A549 (cell line): ENCODE measurements around the gene POU3F3.

Source experiments
- CEBPB ChIP-seq, 2 experiments: fragments of >200 bp in 1 of 2; sonication (Bioruptor Twin) in 1 of 2; formaldehyde crosslinking in 1 of 2; IDR thresholded peaks; 2 replicates each; pipeline ENCODE4 v1.6.1; 2012 to 2016
- KDM1A ChIP-seq: fragments of 200-600 bp; sonication (generic); IDR thresholded peaks from 2 replicates; pipeline ENCODE4 v1.6.1; 2016; ENCODE audit warnings: low read depth, mild to moderate bottlenecking
- MAZ ChIP-seq: fragments of 150-350 bp; IDR thresholded peaks from 2 replicates; pipeline ENCODE4 v1.6.1; 2014; ENCODE audit warnings: antibody characterized with exemption, low read depth, low read length, borderline replicate concordance
- TF ChIP-seq, protein P1 (sequence below): fragments of 200-600 bp; sonication (generic); IDR thresholded peaks from 2 replicates; pipeline ENCODE4 v1.6.1; 2016; ENCODE audit warnings: antibody characterized with exemption, mild to moderate bottlenecking, moderate library complexity
- TF ChIP-seq, protein P2 (sequence below): fragments of >200 bp; sonication (Bioruptor Twin); formaldehyde crosslinking; IDR thresholded peaks from 3 replicates; pipeline ENCODE4 v1.5.1; 2016

DNA sequence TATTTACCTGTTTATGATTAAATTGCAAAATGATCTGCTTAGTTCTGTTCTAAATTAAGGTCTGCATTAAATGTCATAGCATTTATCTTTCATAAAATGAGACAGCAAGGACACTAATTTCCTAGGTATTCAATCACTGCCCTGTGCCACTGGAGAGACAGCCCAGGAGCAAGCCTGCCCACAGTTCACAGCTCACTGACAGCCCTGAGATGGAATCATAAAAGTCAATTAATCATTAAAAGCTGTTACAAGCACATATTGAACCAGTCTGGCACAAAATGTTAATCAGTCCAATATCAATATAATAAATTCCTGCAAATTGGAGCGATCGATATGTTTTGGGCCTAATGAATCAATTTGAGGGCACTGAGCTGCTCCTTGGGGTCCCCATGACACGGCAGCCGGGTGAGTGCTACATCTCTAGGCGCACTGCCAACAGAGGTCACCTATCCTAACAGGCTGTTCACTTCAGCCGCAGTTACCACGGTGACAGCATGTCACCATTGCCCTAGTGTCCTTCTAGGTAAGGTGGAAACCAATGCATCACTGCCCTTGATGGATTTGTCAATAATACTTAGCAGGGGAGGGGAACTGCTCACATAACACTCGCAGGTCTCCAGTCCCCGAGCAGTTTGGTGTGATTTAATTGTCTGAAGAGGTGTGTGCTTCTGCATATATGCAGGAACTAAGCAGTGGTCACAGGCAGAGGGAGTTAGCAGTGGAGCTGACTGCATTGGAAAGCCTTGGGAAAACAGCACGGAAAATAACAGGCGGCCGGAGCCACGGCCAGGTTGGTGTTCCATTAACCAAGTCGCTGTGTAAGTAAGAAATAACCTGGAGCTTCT, 47.3 kb downstream of the POU3F3 start:
- TF ChIP-seq KDM1A (no peak), MAZ (no peak), CEBPB (IDR thresholded peaks at IDR 0.05) (no peak)
- TF ChIP-seq, protein P1, sequence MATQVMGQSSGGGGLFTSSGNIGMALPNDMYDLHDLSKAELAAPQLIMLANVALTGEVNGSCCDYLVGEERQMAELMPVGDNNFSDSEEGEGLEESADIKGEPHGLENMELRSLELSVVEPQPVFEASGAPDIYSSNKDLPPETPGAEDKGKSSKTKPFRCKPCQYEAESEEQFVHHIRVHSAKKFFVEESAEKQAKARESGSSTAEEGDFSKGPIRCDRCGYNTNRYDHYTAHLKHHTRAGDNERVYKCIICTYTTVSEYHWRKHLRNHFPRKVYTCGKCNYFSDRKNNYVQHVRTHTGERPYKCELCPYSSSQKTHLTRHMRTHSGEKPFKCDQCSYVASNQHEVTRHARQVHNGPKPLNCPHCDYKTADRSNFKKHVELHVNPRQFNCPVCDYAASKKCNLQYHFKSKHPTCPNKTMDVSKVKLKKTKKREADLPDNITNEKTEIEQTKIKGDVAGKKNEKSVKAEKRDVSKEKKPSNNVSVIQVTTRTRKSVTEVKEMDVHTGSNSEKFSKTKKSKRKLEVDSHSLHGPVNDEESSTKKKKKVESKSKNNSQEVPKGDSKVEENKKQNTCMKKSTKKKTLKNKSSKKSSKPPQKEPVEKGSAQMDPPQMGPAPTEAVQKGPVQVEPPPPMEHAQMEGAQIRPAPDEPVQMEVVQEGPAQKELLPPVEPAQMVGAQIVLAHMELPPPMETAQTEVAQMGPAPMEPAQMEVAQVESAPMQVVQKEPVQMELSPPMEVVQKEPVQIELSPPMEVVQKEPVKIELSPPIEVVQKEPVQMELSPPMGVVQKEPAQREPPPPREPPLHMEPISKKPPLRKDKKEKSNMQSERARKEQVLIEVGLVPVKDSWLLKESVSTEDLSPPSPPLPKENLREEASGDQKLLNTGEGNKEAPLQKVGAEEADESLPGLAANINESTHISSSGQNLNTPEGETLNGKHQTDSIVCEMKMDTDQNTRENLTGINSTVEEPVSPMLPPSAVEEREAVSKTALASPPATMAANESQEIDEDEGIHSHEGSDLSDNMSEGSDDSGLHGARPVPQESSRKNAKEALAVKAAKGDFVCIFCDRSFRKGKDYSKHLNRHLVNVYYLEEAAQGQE, result no peak
- TF ChIP-seq, protein P2, sequence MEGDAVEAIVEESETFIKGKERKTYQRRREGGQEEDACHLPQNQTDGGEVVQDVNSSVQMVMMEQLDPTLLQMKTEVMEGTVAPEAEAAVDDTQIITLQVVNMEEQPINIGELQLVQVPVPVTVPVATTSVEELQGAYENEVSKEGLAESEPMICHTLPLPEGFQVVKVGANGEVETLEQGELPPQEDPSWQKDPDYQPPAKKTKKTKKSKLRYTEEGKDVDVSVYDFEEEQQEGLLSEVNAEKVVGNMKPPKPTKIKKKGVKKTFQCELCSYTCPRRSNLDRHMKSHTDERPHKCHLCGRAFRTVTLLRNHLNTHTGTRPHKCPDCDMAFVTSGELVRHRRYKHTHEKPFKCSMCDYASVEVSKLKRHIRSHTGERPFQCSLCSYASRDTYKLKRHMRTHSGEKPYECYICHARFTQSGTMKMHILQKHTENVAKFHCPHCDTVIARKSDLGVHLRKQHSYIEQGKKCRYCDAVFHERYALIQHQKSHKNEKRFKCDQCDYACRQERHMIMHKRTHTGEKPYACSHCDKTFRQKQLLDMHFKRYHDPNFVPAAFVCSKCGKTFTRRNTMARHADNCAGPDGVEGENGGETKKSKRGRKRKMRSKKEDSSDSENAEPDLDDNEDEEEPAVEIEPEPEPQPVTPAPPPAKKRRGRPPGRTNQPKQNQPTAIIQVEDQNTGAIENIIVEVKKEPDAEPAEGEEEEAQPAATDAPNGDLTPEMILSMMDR, result no peak
